Neural progenitor cell (in vitro differentiated cells): Measurements from ENCODE around the gene SLC35E4. TPM values are rescaled to one million over a fixed set of nuclear protein-coding genes. Genes with fewer than 3 reads are reported as not detected.
A peak's percentile ranks its signal among the peaks of the same experiment; 100 is the strongest.
"Not testable (repeated sequence)": the region's sequence is repeated elsewhere in the genome, so short reads cannot be mapped to it uniquely, and the experiment has no call there.

Experiments
- DNase-seq: peaks from one replicate; pipeline ENCODE4 v3.0.0-alpha.2; 2016; ENCODE audit warnings: low spot score
- H2AFZ ChIP-seq: fragments of 200-600 bp; sonication (generic); replicated peaks from 2 replicates; pipeline ENCODE4 v1.6.1; 2016; ENCODE audit warnings: antibody characterized with exemption
- H3F3A ChIP-seq: fragments of 200-600 bp; sonication (generic); 2 replicates; pipeline ENCODE4 v1.6.1; 2016; ENCODE audit warnings: antibody characterized with exemption, low read depth
- H3K27ac ChIP-seq: fragments of 200-600 bp; sonication (generic); 2 replicates; pipeline ENCODE4 v1.5.1; 2016; ENCODE audit warnings: mild to moderate bottlenecking
- H3K27me3 ChIP-seq: fragments of 200-600 bp; sonication (generic); 2 replicates; pipeline ENCODE4 v1.6.1; 2016; ENCODE audit warnings: mild to moderate bottlenecking, moderate library complexity
- H3K36me3 ChIP-seq: fragments of 200-600 bp; sonication (generic); 2 replicates; pipeline ENCODE4 v1.5.1; 2016
- H3K4me1 ChIP-seq: fragments of 200-600 bp; sonication (generic); 2 replicates; pipeline ENCODE4 v1.6.1; 2016; ENCODE audit warnings: mixed run types
- H3K4me2 ChIP-seq: fragments of 200-600 bp; sonication (generic); 2 replicates; pipeline ENCODE4 v1.6.1; 2016
- H3K4me3 ChIP-seq: fragments of 200-600 bp; sonication (generic); 2 replicates; pipeline ENCODE4 v1.5.1; 2016
- H3K79me2 ChIP-seq: fragments of 200-600 bp; sonication (generic); 2 replicates; pipeline ENCODE4 v1.6.1; 2016; ENCODE audit warnings: low read depth
- H3K9ac ChIP-seq: fragments of 200-600 bp; sonication (generic); 2 replicates; pipeline ENCODE4 v1.6.1; 2016
- H3K9me3 ChIP-seq: fragments of 200-600 bp; sonication (generic); 2 replicates; pipeline ENCODE4 v1.5.1; 2016; ENCODE audit warnings: low read depth
- H4K20me1 ChIP-seq: fragments of 200-600 bp; sonication (generic); 2 replicates; pipeline ENCODE4 v1.6.1; 2016; ENCODE audit warnings: low read depth
- H3K27ac Mint-ChIP-seq: 3 replicates; pipeline ENCODE4 v1.8.0; 2021; ENCODE audit warnings: mixed read lengths
- H3K27me3 Mint-ChIP-seq: 2 replicates; pipeline ENCODE4 v1.8.0; 2022; ENCODE audit warnings: low read depth, mild to moderate bottlenecking, inconsistent platforms, moderate library complexity, mixed read lengths; ENCODE audit not compliant: insufficient read depth
- H3K36me3 Mint-ChIP-seq: 3 replicates; pipeline ENCODE4 v1.8.0; 2021; ENCODE audit warnings: mixed read lengths
- H3K4me1 Mint-ChIP-seq: 3 replicates; pipeline ENCODE4 v1.8.0; 2021; ENCODE audit warnings: mixed read lengths
- H3K4me3 Mint-ChIP-seq: 3 replicates; pipeline ENCODE4 v1.8.0; 2021; ENCODE audit warnings: mild to moderate bottlenecking, moderate library complexity, mixed read lengths
- H3K9me3 Mint-ChIP-seq: 3 replicates; pipeline ENCODE4 v1.8.0; 2020; ENCODE audit warnings: mixed read lengths
- EZH2 ChIP-seq: fragments of 200-600 bp; sonication (generic); IDR thresholded peaks from 2 replicates; pipeline ENCODE4 v1.6.1; 2017; ENCODE audit warnings: antibody characterized with exemption, mild to moderate bottlenecking, moderate library complexity
- EZH2phosphoT487 ChIP-seq: fragments of 200-600 bp; sonication (generic); IDR thresholded peaks from 2 replicates; pipeline ENCODE4 v1.6.1; 2017; ENCODE audit warnings: antibody characterized with exemption
- total RNA-seq: library from RNA; depleted of rRNA; stranded (reverse); fragments of >200 nt; gene quantifications from 2 replicates; pipeline ENCODE4 v1.2.3, GENCODE V29; 2015; ENCODE audit warnings: low replicate concordance
- TF ChIP-seq, protein P1 (sequence below): fragments of 200-600 bp; sonication (generic); IDR thresholded peaks from 2 replicates; pipeline ENCODE4 v1.5.1; 2017; ENCODE audit warnings: antibody characterized with exemption, mild to moderate bottlenecking

SLC35E4 gene
- total RNA-seq, 1 donor from 2014 or later: 0.36 TPM

- Mint-ChIP-seq H3K27ac (no peak within 1 kb of the TSS), H3K27me3 (peaks cover 2% of the 10 kb centered on the region), H3K9me3 (no peaks in the 10 kb centered on the region), H3K4me1 (no peaks in the 10 kb centered on the region), H3K4me3 (no peak within 1 kb of the TSS), H3K36me3 (peaks cover 6% of the 10 kb centered on the region)
- Histone ChIP-seq H3K4me3 (peak within 1 kb of the TSS; percentile 87), H3K4me2 (peak within 1 kb of the TSS; percentile 97), H3K27me3 (peaks cover 25% of the 10 kb centered on the region), H3K9me3 (no peaks in the 10 kb centered on the region), H3F3A (no peaks in the 10 kb centered on the region), H3K27ac (peak within 1 kb of the TSS; percentile 86), H2AFZ (peak within 1 kb of the TSS; percentile 80), H4K20me1 (peaks cover 3% of the 10 kb centered on the region), H3K9ac (peak within 1 kb of the TSS; percentile 84), H3K36me3 (no peaks in the 10 kb centered on the region), H3K79me2 (peaks cover 25% of the 10 kb centered on the region), H3K4me1 (peaks cover 11% of the 10 kb centered on the region)
- peak; percentile 100 for DNase-seq
- TF ChIP-seq EZH2 (no peak), EZH2phosphoT487 (no peak)
Observed at GRCh38 chr22:30591588-30592359, 43.8 kb upstream of the SLC35E4 start, which contains the start of gene PES1. TSS of gene PES1 (minus strand) at chr22:30591910. CDS start at chr22:30591833, 77 bp downstream.

- H3K27me3 ChIP-seq: peaks cover 25% of the 10 kb centered on the region
- H3K27me3 Mint-ChIP-seq, H2AFZ ChIP-seq: not testable (repeated sequence)
Observed at GRCh38 chr22:30592360-30592713, 43.2 kb upstream of the SLC35E4 start.

DNA sequence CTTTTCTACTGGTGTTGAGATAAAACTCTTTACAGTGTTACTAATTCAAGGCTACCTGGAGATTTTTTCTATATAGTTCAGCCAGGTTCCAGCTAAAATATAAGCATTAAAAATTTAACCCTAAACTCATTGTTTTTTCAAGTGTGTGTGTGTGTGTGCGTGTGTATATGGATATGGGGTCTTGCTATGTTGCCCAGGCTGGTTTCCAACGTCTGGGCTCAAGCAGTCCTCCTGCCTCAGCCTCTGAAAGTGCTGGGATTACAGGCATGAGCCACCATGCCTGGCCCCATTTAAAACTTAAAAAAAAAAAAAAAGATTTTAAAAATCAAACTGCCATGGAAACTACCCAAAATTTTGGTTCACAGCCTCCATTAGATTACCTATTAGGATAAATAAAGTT lies 39.4 kb upstream of the SLC35E4 start:
- H3K79me2 ChIP-seq: peaks cover 5% of the 10 kb centered on the region
- DNase-seq: no peak
- H3K27me3 Mint-ChIP-seq: no peaks in the 10 kb centered on the region
- H3K36me3 ChIP-seq: no peaks in the 10 kb centered on the region
- H3K4me1 Mint-ChIP-seq: no peaks in the 10 kb centered on the region
- no peak overlapping the region for H3K27ac Mint-ChIP-seq
- peaks cover 2% of the 10 kb centered on the region for H4K20me1 ChIP-seq
- H3K9me3 Mint-ChIP-seq: no peaks in the 10 kb centered on the region
- H3K9me3 ChIP-seq: no peaks in the 10 kb centered on the region
- H3K36me3 Mint-ChIP-seq: no peaks in the 10 kb centered on the region
- H3K9ac ChIP-seq: no peak overlapping the region
- no peak overlapping the region for H3K4me3 Mint-ChIP-seq
- peaks cover 25% of the 10 kb centered on the region for H3K27me3 ChIP-seq
- H3K27ac ChIP-seq: no peak overlapping the region
- H3K4me2 ChIP-seq: no peak overlapping the region
- no peak overlapping the region for H2AFZ ChIP-seq
- TF ChIP-seq EZH2phosphoT487: no peak
- TF ChIP-seq, protein P1, sequence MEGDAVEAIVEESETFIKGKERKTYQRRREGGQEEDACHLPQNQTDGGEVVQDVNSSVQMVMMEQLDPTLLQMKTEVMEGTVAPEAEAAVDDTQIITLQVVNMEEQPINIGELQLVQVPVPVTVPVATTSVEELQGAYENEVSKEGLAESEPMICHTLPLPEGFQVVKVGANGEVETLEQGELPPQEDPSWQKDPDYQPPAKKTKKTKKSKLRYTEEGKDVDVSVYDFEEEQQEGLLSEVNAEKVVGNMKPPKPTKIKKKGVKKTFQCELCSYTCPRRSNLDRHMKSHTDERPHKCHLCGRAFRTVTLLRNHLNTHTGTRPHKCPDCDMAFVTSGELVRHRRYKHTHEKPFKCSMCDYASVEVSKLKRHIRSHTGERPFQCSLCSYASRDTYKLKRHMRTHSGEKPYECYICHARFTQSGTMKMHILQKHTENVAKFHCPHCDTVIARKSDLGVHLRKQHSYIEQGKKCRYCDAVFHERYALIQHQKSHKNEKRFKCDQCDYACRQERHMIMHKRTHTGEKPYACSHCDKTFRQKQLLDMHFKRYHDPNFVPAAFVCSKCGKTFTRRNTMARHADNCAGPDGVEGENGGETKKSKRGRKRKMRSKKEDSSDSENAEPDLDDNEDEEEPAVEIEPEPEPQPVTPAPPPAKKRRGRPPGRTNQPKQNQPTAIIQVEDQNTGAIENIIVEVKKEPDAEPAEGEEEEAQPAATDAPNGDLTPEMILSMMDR: no peak
- no peak for TF ChIP-seq EZH2
- no peaks in the 10 kb centered on the region for H3K4me1 ChIP-seq
- H3F3A ChIP-seq: no peaks in the 10 kb centered on the region
- H3K4me3 ChIP-seq: no peak overlapping the region

More at GRCh38 chr22:30592360-30592713, 43.2 kb upstream of the SLC35E4 start:
- not testable (repeated sequence) for H3K9me3 Mint-ChIP-seq, H3K9me3 ChIP-seq, H3K27ac ChIP-seq, H3K36me3 ChIP-seq, H3K27ac Mint-ChIP-seq, H3K9ac ChIP-seq, H3K4me1 Mint-ChIP-seq, H3K4me3 ChIP-seq, H3K36me3 Mint-ChIP-seq, DNase-seq, H3K4me3 Mint-ChIP-seq, H4K20me1 ChIP-seq, H3F3A ChIP-seq
- H3K79me2 ChIP-seq: peaks cover 25% of the 10 kb centered on the region
- peaks cover 11% of the 10 kb centered on the region for H3K4me1 ChIP-seq
- H3K4me2 ChIP-seq: peak overlapping the region; percentile 45

GRCh38 chr22:30596886-30597285 lies 38.7 kb upstream of the SLC35E4 start:
- Histone ChIP-seq H3K9me3 (no peaks in the 10 kb centered on the region), H3K4me3 (no peak overlapping the region), H3F3A (no peaks in the 10 kb centered on the region), H2AFZ (no peak overlapping the region), H3K27ac (no peak overlapping the region), H3K9ac (no peak overlapping the region), H4K20me1 (no peaks in the 10 kb centered on the region), H3K4me2 (no peak overlapping the region), H3K27me3 (peaks cover 25% of the 10 kb centered on the region), H3K36me3 (no peaks in the 10 kb centered on the region), H3K79me2 (no peaks in the 10 kb centered on the region), H3K4me1 (no peaks in the 10 kb centered on the region)
- TF ChIP-seq, protein P1: no peak
- no peak for TF ChIP-seq EZH2
- no peak for TF ChIP-seq EZH2phosphoT487
- Mint-ChIP-seq H3K9me3 (no peaks in the 10 kb centered on the region), H3K27me3 (peaks cover under 1% of the 10 kb centered on the region), H3K4me1 (peaks cover under 1% of the 10 kb centered on the region), H3K4me3 (no peak overlapping the region), H3K36me3 (no peaks in the 10 kb centered on the region), H3K27ac (no peak overlapping the region)
- no peak for DNase-seq
